PC-3 (cell line): ENCODE measurements around the gene SCGB1A1. TPM values are rescaled to one million over a fixed set of nuclear protein-coding genes. Genes with fewer than 3 reads are reported as not detected.
A peak's percentile ranks its signal among the peaks of the same experiment; 100 is the strongest.

Experiments used
- ATAC-seq: fragments of 200-7000 bp; cut with Tn5 transposase; 2 replicates; pipeline ENCODE4 v1.9.1; 2020; ENCODE audit warnings: mild to moderate bottlenecking, moderate library complexity
- BruUV-seq: library from RNA; stranded (reverse); fragments of 400-500 nt; replicated peaks from 2 replicates; lab custom pipeline; 2021; lab: Mats Ljungman, UMichigan
- CTCF ChIA-PET: fragments of 300-600 bp; sonication (Branson Sonifier 250); formaldehyde crosslinking; loops from one replicate; lab custom pipeline; 2022; ENCODE audit warnings: antibody characterized with exemption; lab: Charles Lee
- POLR2A ChIA-PET: fragments of 300-600 bp; sonication (Branson Sonifier 250); formaldehyde crosslinking; loops from one replicate; lab custom pipeline; 2022; ENCODE audit warnings: antibody characterized with exemption; ENCODE audit not compliant: unreplicated experiment; lab: Charles Lee
- DNase-seq: peaks from one replicate; pipeline ENCODE4 v3.0.0-alpha.2; 2015
- H2AFZ ChIP-seq: fragments of 300-600 bp; sonication (generic); 2 replicates; pipeline ENCODE4 v1.6.0; 2016; ENCODE audit warnings: antibody characterized with exemption, low read length
- H3F3A ChIP-seq: fragments of 300-600 bp; sonication (generic); one replicate; pipeline ENCODE4 v1.6.0; 2017; ENCODE audit warnings: antibody characterized with exemption, low read length, control low read depth, mild to moderate bottlenecking; ENCODE audit not compliant: unreplicated experiment
- H3K27ac ChIP-seq: fragments of 300-600 bp; sonication (generic); 2 replicates; pipeline ENCODE4 v1.5.1; 2016; ENCODE audit warnings: mild to moderate bottlenecking, low read length
- H3K27me3 ChIP-seq: fragments of 300-600 bp; sonication (generic); 2 replicates; pipeline ENCODE4 v1.6.1; 2016; ENCODE audit warnings: low read length, mixed read lengths
- H3K36me3 ChIP-seq: fragments of 300-600 bp; sonication (generic); 2 replicates; pipeline ENCODE4 v1.6.1; 2016; ENCODE audit warnings: low read depth, mixed run types, low read length, mixed read lengths
- H3K4me1 ChIP-seq: fragments of 300-600 bp; sonication (generic); 2 replicates; pipeline ENCODE4 v1.5.1; 2016; ENCODE audit warnings: low read length; ENCODE audit not compliant: insufficient read depth
- H3K4me2 ChIP-seq: fragments of 300-600 bp; sonication (generic); 2 replicates; pipeline ENCODE4 v1.6.0; 2016; ENCODE audit warnings: low read length
- H3K4me3 ChIP-seq: fragments of 300-600 bp; sonication (generic); 2 replicates; pipeline ENCODE4 v1.5.1; 2016; ENCODE audit warnings: mild to moderate bottlenecking, low read length, mixed read lengths
- H3K79me2 ChIP-seq: fragments of 300-600 bp; sonication (generic); 2 replicates; pipeline ENCODE4 v1.6.1; 2017; ENCODE audit warnings: low read length, mixed read lengths
- H3K9ac ChIP-seq: fragments of 300-600 bp; sonication (generic); 2 replicates; pipeline ENCODE4 v1.6.0; 2016; ENCODE audit warnings: mild to moderate bottlenecking, low read length
- H3K9me2 ChIP-seq: fragments of 300-600 bp; sonication (generic); replicated peaks from 2 replicates; pipeline ENCODE4 v1.6.1; 2016; ENCODE audit warnings: mixed run types, low read length, mixed read lengths
- H3K9me3 ChIP-seq: fragments of 300-600 bp; sonication (generic); 2 replicates; pipeline ENCODE4 v1.6.1; 2016; ENCODE audit warnings: low read length, mixed read lengths
- H4K20me1 ChIP-seq: fragments of 300-600 bp; sonication (generic); 2 replicates; pipeline ENCODE4 v1.6.1; 2016; ENCODE audit warnings: low read length, mixed read lengths
- CTCF ChIP-seq: fragments of 300-600 bp; sonication (generic); conservative IDR thresholded peaks from 2 replicates; pipeline ENCODE4 v1.5.1; 2017; ENCODE audit warnings: antibody characterized with exemption, low read depth, mild to moderate bottlenecking, low read length
- EZH2 ChIP-seq: fragments of 300-600 bp; sonication (generic); IDR thresholded peaks from one replicate; pipeline ENCODE4 v1.6.1; 2017; ENCODE audit warnings: antibody characterized with exemption, mild to moderate bottlenecking, low read length; ENCODE audit not compliant: unreplicated experiment
- EZH2phosphoT487 ChIP-seq: fragments of 300-600 bp; sonication (generic); IDR thresholded peaks from 2 replicates; pipeline ENCODE4 v1.6.1; 2018; ENCODE audit warnings: mild to moderate bottlenecking, antibody characterized with exemption, low read length, borderline replicate concordance
- intact Hi-C: fragments of 100-400 bp; cut with micrococcal nuclease; formaldehyde crosslinking; loops from 2 replicates; pipeline ENCODE4 v1.9.0; 2023
- total RNA-seq: library from RNA; depleted of rRNA; stranded (reverse); fragments of >200 nt; gene quantifications from 2 replicates; pipeline ENCODE4 v1.2.3, GENCODE V29; 2014

SCGB1A1 gene
- total RNA-seq, 1 experiment from 2014 or later: not detected

- CTCF ChIA-PET: no interaction called here
- H3K36me3 ChIP-seq: no peaks in the 10 kb centered on the region
- H3K4me1 ChIP-seq: peaks cover 18% of the 10 kb centered on the region
- no peak overlapping the region for H3K4me3 ChIP-seq
- TF ChIP-seq CTCF (no peak), EZH2 (no peak), EZH2phosphoT487 (no peak)
- POLR2A ChIA-PET: no interaction called here
- no peak overlapping the region for H3K9ac ChIP-seq
- DNase-seq: no peak
- H3K9me3 ChIP-seq: no peaks in the 10 kb centered on the region
- H3K9me2 ChIP-seq: no peaks in the 10 kb centered on the region
- no peaks in the 10 kb centered on the region for H4K20me1 ChIP-seq
- H3K4me2 ChIP-seq: no peak overlapping the region
- H3F3A ChIP-seq: no peaks in the 10 kb centered on the region
- no peak overlapping the region for H2AFZ ChIP-seq
- intact Hi-C loops: no loop called here
- no peaks in the 10 kb centered on the region for H3K27me3 ChIP-seq
- H3K27ac ChIP-seq: no peak overlapping the region
- ATAC-seq: no peak
- BruUV-seq: no TSS peak
- no peaks in the 10 kb centered on the region for H3K79me2 ChIP-seq
Measured at GRCh38 chr11:62468577-62468976, 49.7 kb downstream of the SCGB1A1 start.

- Histone ChIP-seq H3K4me2 (peak overlapping the region; percentile 56), H3K79me2 (no peaks in the 10 kb centered on the region), H3K9me3 (no peaks in the 10 kb centered on the region), H3F3A (no peaks in the 10 kb centered on the region), H3K27ac (peak overlapping the region; percentile 90), H3K27me3 (no peaks in the 10 kb centered on the region), H3K9ac (peak overlapping the region; percentile 42; the same call in 1 of the 2 replicates), H3K9me2 (no peaks in the 10 kb centered on the region), H4K20me1 (no peaks in the 10 kb centered on the region), H3K4me3 (no peak overlapping the region), H2AFZ (no peak overlapping the region), H3K36me3 (no peaks in the 10 kb centered on the region), H3K4me1 (peaks cover 18% of the 10 kb centered on the region)
- ChIA-PET CTCF (no interaction called here), POLR2A (no interaction called here)
- DNase-seq: no peak
- TF ChIP-seq CTCF (no peak), EZH2 (no peak), EZH2phosphoT487 (no peak)
- no TSS peak for BruUV-seq
- intact Hi-C loops: no loop called here
- ATAC-seq: no peak
Measured at GRCh38 chr11:62471603-62472002, 52.8 kb downstream of the SCGB1A1 start.

- no peaks in the 10 kb centered on the region for H3K27me3 ChIP-seq
- TF ChIP-seq CTCF (no peak), EZH2phosphoT487 (no peak), EZH2 (no peak)
- ATAC-seq (peak; percentile 95), DNase-seq (peak; percentile 92)
- peak overlapping the region; percentile 42 for H3K9ac ChIP-seq
- BruUV-seq: no TSS peak
- H3K9me3 ChIP-seq: no peaks in the 10 kb centered on the region
- intact Hi-C loops: no loop called here
- no peaks in the 10 kb centered on the region for H3K36me3 ChIP-seq
- H3K9me2 ChIP-seq: no peaks in the 10 kb centered on the region
- peaks cover 18% of the 10 kb centered on the region for H3K4me1 ChIP-seq
- peak overlapping the region; percentile 34 for H2AFZ ChIP-seq
- H3K27ac ChIP-seq: peak overlapping the region; percentile 90
- H3F3A ChIP-seq: no peaks in the 10 kb centered on the region
- no peaks in the 10 kb centered on the region for H3K79me2 ChIP-seq
- peak overlapping the region; percentile 56 for H3K4me2 ChIP-seq
- H4K20me1 ChIP-seq: no peaks in the 10 kb centered on the region
- ChIA-PET POLR2A (no interaction called here), CTCF (no interaction called here)
- peak overlapping the region; percentile 4; the same call in 1 of the 2 replicates for H3K4me3 ChIP-seq
Measured at GRCh38 chr11:62472063-62472884, 53.4 kb downstream of the SCGB1A1 start.
